OCI-LY3 (cell line): ENCODE results near the gene CACNA2D1.

Experiments
- H2AFZ ChIP-seq: fragments of 200-600, 300-600 bp; shearing (Covaris generic); 2 replicates; pipeline ENCODE4 v1.6.0; 2014; ENCODE audit warnings: antibody characterized with exemption, low read depth, low read length
- H3K27ac ChIP-seq: fragments of 200-600, 300-600 bp; sonication (generic); 2 replicates; pipeline ENCODE4 v1.5.1; 2014; ENCODE audit warnings: mild to moderate bottlenecking, low read length, moderate library complexity, mixed read lengths
- H3K27me3 ChIP-seq: fragments of 200-600, 300-600 bp; sonication (generic); 2 replicates; pipeline ENCODE4 v1.6.1; 2014; ENCODE audit warnings: low read depth, low read length, mixed read lengths
- H3K36me3 ChIP-seq: fragments of 200-600, 300-600 bp; sonication (generic); replicated peaks from 2 replicates; pipeline ENCODE3; 2014; ENCODE audit warnings: low read depth, low read length, mixed read lengths
- H3K4me1 ChIP-seq: fragments of 300-600, 200-600 bp; sonication (generic); 2 replicates; pipeline ENCODE4 v1.6.1; 2014; ENCODE audit warnings: low read length, mixed read lengths
- H3K4me2 ChIP-seq: fragments of 200-600, 300-600 bp; sonication (generic); 2 replicates; pipeline ENCODE4 v1.6.1; 2014; ENCODE audit warnings: low read length, mixed read lengths
- H3K4me3 ChIP-seq: fragments of 300-600, 200-600 bp; sonication (generic); 2 replicates; pipeline ENCODE4 v1.5.1; 2014; ENCODE audit warnings: antibody characterized with exemption, mild to moderate bottlenecking, low read length, moderate library complexity
- H3K79me2 ChIP-seq: fragments of 300-600, 200-600 bp; shearing (Covaris generic); 2 replicates; pipeline ENCODE4 v1.6.1; 2014; ENCODE audit warnings: mild to moderate bottlenecking, low read length, mixed read lengths
- H3K9ac ChIP-seq: fragments of 300-600, 200-600 bp; shearing (Covaris generic); 2 replicates; pipeline ENCODE4 v1.6.0; 2014; ENCODE audit warnings: mild to moderate bottlenecking, low read length, moderate library complexity
- H3K9me3 ChIP-seq: fragments of 200-600, 300-600 bp; shearing (Covaris generic); 2 replicates; pipeline ENCODE4 v1.6.1; 2014; ENCODE audit warnings: low read length, mixed read lengths; ENCODE audit not compliant: insufficient read depth
- H4K20me1 ChIP-seq: fragments of 200-600, 300-600 bp; sonication (generic); 2 replicates; pipeline ENCODE4 v1.6.1; 2016; ENCODE audit warnings: low read length, mixed read lengths; ENCODE audit not compliant: insufficient read depth
- EZH2phosphoT487 ChIP-seq: fragments of 200-600 bp; shearing (Covaris generic); IDR thresholded peaks from 2 replicates; pipeline ENCODE4 v1.6.1; 2018; ENCODE audit warnings: antibody characterized with exemption, mixed run types, low read depth
- TF ChIP-seq, protein P1 (sequence below): fragments of 200-600, 300-600 bp; sonication (generic); IDR thresholded peaks from 2 replicates; pipeline ENCODE4 v1.5.1; 2014; ENCODE audit warnings: antibody characterized with exemption, low read length, low read depth

The CACNA2D1 gene

DNA sequence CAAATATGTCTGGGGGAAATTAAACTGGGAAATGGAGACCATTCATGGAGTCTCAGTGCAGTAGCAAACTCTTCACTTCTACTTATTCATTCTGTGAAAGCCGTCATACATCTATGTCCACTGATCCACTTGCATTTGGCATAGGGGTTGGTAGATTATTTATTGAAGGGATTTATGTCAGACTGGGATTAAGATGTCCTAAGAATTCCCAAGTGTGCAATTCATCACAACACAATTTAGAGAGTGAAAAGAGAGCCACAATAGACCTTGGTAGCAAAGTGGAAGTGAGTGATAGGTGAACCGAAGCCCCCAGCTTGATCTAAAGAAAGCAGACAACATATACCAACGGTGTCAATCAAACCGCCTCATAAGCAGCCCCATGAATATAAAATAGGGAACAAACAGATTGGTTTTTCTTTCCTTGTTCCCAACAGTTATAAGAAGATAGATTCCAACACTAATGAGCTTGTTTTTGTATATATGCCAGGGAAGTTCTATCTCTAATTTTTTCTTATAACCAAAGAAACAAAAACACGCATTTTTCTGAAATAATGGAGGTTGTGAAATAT is 234.3 kb downstream of the CACNA2D1 start:
- H3K79me2 ChIP-seq: no peaks in the 10 kb centered on the region
- no peak overlapping the region for H2AFZ ChIP-seq
- H3K4me3 ChIP-seq: no peak overlapping the region
- H3K9ac ChIP-seq: no peak overlapping the region
- H3K27ac ChIP-seq: no peak overlapping the region
- no peaks in the 10 kb centered on the region for H3K4me1 ChIP-seq
- no peaks in the 10 kb centered on the region for H3K27me3 ChIP-seq
- no peaks in the 10 kb centered on the region for H3K36me3 ChIP-seq
- H4K20me1 ChIP-seq: no peaks in the 10 kb centered on the region
- no peak for TF ChIP-seq EZH2phosphoT487
- TF ChIP-seq, protein P1, sequence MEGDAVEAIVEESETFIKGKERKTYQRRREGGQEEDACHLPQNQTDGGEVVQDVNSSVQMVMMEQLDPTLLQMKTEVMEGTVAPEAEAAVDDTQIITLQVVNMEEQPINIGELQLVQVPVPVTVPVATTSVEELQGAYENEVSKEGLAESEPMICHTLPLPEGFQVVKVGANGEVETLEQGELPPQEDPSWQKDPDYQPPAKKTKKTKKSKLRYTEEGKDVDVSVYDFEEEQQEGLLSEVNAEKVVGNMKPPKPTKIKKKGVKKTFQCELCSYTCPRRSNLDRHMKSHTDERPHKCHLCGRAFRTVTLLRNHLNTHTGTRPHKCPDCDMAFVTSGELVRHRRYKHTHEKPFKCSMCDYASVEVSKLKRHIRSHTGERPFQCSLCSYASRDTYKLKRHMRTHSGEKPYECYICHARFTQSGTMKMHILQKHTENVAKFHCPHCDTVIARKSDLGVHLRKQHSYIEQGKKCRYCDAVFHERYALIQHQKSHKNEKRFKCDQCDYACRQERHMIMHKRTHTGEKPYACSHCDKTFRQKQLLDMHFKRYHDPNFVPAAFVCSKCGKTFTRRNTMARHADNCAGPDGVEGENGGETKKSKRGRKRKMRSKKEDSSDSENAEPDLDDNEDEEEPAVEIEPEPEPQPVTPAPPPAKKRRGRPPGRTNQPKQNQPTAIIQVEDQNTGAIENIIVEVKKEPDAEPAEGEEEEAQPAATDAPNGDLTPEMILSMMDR: no peak
- H3K4me2 ChIP-seq: no peak overlapping the region
- H3K9me3 ChIP-seq: no peaks in the 10 kb centered on the region

DNA sequence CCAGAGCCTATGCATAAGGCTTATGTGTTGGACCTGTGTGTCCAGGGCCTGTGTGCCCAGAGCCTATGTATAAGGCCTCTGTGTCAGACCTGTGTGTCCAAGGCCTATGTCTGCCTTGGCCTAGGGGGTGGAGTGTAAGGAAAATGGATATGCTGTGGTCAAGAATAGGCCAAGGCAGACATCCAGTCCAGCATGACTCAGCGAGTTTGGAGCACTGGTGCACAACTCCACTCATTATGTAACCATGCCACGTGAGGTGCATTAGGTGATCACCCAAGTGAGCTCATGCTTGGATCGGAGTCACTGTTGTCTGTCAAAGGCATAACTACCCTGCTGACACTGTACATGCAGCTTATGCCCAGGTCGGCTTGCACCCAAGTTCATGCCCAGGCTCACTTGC is 238.9 kb downstream of the CACNA2D1 start:
- H3K36me3 ChIP-seq: no peaks in the 10 kb centered on the region
- H3K27ac ChIP-seq: no peak overlapping the region
- no peaks in the 10 kb centered on the region for H3K79me2 ChIP-seq
- TF ChIP-seq, protein P1: no peak
- no peak for TF ChIP-seq EZH2phosphoT487
- H3K27me3 ChIP-seq: no peaks in the 10 kb centered on the region
- H3K4me2 ChIP-seq: no peak overlapping the region
- H2AFZ ChIP-seq: no peak overlapping the region
- no peaks in the 10 kb centered on the region for H3K9me3 ChIP-seq
- H3K4me1 ChIP-seq: no peaks in the 10 kb centered on the region
- no peak overlapping the region for H3K4me3 ChIP-seq
- no peaks in the 10 kb centered on the region for H4K20me1 ChIP-seq
- H3K9ac ChIP-seq: no peak overlapping the region

DNA sequence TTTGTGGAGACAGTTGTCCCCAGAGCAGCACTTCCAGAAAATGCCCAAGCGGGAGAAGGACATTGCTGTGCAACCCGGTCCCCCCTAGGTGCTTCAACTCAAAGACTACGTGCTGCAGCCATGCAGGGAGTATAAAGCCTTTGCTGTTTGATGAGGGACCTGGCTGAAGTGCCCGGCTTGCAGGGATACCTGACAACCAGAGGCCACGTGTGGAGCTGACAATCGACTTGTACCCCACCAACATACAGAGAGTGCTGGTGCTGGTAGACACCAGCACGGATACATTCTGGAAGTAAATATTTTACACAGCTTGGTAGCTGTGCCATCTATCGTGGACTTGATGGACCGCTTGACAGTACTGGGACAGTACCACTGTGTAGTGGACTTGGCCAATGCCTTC is 240.6 kb downstream of the CACNA2D1 start:
- Histone ChIP-seq H3K27me3 (no peaks in the 10 kb centered on the region), H2AFZ (no peak overlapping the region), H3K79me2 (no peaks in the 10 kb centered on the region), H3K4me1 (no peaks in the 10 kb centered on the region), H3K27ac (no peak overlapping the region), H3K4me3 (no peak overlapping the region), H3K9me3 (no peaks in the 10 kb centered on the region), H4K20me1 (no peaks in the 10 kb centered on the region), H3K9ac (no peak overlapping the region), H3K4me2 (no peak overlapping the region), H3K36me3 (no peaks in the 10 kb centered on the region)
- no peak for TF ChIP-seq EZH2phosphoT487
- TF ChIP-seq, protein P1: no peak

DNA sequence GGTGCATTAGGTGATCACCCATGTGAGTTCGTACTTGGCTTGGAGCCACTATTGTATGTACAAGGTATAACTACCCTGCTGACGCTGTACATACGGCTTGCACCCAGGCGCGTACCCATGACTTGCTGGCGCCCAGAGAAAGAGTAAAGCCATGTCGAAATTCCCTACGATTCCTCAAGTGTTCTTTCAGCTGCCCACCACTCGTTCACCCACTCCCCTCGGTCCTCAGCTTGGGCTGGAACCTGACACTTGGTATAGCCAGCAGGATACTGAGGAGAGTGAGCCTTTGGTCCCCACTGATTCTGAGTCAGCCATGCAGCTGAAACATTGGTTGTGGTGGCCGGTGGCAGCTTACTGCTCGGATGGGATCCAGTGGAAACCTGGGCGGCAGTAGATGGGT is 241.5 kb downstream of the CACNA2D1 start:
- H3K4me1 ChIP-seq: no peaks in the 10 kb centered on the region
- H3K79me2 ChIP-seq: no peaks in the 10 kb centered on the region
- no peak overlapping the region for H3K4me2 ChIP-seq
- no peak overlapping the region for H3K4me3 ChIP-seq
- H3K9ac ChIP-seq: no peak overlapping the region
- H3K27me3 ChIP-seq: no peaks in the 10 kb centered on the region
- H3K27ac ChIP-seq: no peak overlapping the region
- no peak for TF ChIP-seq EZH2phosphoT487
- TF ChIP-seq, protein P1: no peak
- H4K20me1 ChIP-seq: no peaks in the 10 kb centered on the region
- no peaks in the 10 kb centered on the region for H3K36me3 ChIP-seq
- H3K9me3 ChIP-seq: no peaks in the 10 kb centered on the region
- no peak overlapping the region for H2AFZ ChIP-seq
